ENCODE measurements around the gene PAN2.
A peak's percentile ranks its signal among the peaks of the same experiment; 100 is the strongest.
"Not testable (repeated sequence)": the region's sequence is repeated elsewhere in the genome, so short reads cannot be mapped to it uniquely, and the experiment has no call there.

The PAN2 gene

DNA sequence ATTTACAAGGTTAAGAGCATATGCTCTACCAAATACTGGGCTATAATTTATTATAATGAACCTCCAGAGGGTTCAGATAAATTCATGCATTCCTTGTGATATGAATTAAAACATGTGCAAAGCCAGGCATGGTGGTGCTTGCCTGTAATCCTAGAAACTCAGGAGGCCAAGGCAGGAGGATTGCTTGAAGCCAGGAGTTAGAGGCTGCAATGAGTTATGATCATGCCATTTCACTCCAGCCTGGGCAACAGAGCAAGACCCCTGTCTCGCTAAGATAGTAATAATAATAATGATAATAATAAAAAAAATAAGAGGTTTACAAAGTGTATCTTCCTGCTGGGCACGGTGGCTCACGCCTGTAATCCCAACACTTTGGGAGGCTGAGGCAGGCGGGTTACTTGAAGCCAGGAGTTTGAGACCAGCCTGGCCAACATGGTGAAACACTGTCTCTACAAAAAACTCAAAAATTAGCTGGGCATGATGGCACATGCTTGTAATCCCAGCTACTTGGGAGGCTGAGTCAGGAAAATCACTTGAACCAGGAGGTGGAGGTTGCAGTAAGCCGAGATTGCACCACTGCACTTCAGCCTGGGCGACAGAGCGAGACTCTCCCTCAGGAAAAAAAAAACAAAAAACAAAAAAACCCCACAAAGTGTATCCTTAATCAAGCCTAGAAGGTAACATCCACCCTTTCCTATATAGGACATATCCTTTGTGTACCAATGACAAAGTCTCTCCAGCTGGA lies 26.4 kb downstream of the PAN2 start:
- DNase-seq (ENCODE audit: low spot score) = no peak

DNA sequence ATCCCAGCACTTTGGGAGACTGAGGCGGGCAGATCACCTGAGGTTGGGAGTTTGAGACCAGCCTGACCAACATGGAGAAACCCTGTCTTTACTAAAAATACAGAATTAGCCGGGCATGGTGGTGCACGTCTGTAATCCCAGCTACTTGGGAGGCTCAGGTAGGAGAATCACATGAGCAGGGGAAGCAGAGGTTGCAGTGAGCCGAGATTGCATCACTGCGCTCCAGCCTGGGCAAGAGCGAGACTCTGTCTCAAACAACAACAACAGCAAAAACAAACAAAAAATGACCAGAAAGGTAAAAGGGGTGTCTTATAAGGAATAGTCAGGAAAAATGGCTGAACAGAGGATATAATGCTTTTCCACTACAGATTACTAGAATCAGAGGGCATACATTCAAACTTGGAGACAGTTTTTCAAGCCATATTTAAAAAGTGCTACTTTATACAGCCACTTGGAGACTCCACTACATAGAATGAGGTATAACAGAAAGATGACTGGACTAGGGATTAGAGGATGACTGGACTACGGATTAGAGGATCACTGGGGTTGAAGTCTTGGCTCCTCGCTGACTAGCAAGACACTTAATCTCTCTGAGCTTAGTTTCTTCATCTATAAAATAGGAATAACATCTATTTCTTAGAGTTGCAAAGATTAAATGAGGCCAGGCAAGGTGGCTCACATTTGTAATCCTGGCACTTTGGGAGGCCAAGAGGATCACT lies 28.8 kb downstream of the PAN2 start:
- no peak for DNase-seq (ENCODE audit: low spot score)

GRCh38 chr12:56304276-56304675 lies 29.5 kb downstream of the PAN2 start:
- no peak for DNase-seq (ENCODE audit: low spot score)

GRCh38 chr12:56300644-56301464 lies 32.9 kb downstream of the PAN2 start:
- DNase-seq (ENCODE audit: low spot score) = no peak

- DNase-seq (ENCODE audit: low spot score) = peak; percentile 97
Measured at GRCh38 chr12:56299853-56300643, 33.8 kb downstream of the PAN2 start, which contains the start of gene CS. Gene CS (minus strand): TSS chr12:56300330. CDS start chr12:56300201, 129 bp downstream.

DNA sequence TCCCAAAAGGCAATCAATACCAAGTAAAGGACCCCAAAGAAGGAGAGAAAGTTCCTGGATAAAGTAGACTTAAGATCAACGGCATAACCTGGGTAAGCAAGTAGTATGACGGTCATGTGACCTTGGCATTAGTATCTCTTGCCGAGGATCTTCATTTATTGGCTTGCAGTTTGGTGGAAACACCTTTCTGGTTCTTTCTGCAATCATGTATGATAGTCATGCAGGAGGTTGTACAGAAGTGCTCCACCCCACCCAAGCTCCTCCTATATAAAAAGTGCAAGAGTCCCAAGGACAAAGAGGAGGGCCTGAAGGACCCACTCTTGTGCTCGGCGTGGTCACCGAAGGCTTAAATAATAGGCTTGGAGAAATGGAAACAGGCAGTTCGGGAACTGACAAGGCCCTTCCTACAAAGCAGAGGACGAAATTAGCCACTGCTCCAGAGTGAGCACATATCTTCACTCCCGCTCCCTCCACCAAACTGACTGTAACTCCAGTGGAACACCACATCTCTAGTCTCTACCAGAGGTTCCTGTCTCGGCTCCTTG lies 34.4 kb downstream of the PAN2 start:
- DNase-seq (ENCODE audit: low spot score) = no peak

DNA sequence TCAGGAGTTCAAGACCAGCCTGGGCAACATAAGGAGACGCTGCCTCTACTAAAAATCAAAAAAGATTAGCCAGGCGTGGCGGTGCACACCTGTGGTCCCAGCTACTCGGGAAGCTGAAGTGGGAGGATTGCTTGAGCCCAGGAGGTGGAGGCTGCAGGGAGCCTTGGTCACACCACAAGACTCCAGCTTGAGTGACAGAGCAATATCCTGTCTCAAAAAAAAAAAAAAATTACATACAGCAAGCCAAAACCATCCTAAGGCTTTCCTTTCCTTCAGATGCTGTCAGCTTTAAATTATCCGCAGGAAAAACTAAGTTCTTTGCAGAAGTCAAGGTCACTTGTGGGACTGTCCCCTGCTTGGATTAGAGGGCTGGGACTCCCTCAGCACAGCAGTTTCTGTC lies 35.0 kb downstream of the PAN2 start:
- DNase-seq (ENCODE audit: low spot score) = no peak

- DNase-seq (ENCODE audit: low spot score) = no peak
Measured at GRCh38 chr12:56297400-56297799, 36.4 kb downstream of the PAN2 start.

DNA sequence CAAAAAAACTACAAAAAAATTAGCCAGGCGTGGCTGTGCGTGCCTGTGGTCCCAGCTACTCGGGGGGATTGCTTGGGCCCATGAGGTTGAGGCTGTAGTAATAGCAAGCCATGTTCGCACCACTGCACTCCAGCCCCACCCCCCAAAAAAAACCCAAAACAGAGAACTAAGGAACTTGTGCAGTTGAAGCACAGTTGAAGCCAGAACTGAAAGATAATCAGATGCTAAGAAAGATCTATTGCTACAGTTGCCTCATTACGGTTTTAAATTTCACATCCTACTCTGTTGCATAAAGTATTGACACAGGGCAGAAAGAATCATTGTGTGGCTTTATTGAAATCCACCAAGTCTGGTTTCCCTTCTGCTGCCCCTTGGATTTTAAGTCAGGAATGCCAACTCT lies 37.5 kb downstream of the PAN2 start:
- DNase-seq (ENCODE audit: low spot score) = no peak

- no peak for DNase-seq (ENCODE audit: low spot score)
Measured at GRCh38 chr12:56293795-56294194, 40.0 kb downstream of the PAN2 start.

DNA sequence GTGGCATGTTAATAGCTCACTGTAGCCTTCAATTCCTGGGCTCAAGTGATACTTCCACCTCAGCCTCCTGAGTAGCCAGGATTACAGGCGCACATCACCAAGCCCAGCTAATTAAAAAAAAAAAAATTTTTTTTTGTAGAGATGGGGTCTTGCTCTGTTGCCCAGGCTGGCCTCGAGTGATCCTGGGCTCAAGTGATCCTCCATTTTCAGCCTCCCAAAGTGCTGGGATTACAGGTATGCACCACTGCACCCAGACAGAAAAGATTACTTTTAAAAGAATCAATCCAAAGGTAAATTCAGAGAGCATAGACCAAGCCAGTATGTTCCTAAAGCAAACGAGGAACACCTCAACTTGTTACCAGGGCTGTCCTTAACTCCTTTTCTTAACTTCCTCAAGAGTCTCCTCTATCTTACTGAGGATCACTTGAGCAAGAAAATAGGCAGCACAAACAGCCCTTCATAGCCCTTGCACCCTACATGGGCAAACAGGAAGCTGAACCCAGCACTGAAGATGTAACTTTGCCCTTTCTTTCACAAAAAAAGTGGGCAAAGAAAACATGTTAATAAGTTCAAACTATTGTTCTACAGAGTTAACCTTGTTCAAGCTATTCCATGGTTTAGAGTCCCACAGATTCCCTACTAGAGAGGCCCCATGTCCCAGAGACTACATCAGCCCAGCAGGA lies 45.0 kb downstream of the PAN2 start:
- no peak for DNase-seq (ENCODE audit: low spot score)

GRCh38 chr12:56286044-56286830 lies 47.6 kb downstream of the PAN2 start:
- DNase-seq (ENCODE audit: low spot score) = no peak

GRCh38 chr12:56284263-56284662 lies 49.5 kb downstream of the PAN2 start:
- DNase-seq (ENCODE audit: low spot score) = not testable (repeated sequence)

GRCh38 chr12:56282579-56282978 lies 51.2 kb downstream of the PAN2 start:
- DNase-seq (ENCODE audit: low spot score) = no peak

DNA sequence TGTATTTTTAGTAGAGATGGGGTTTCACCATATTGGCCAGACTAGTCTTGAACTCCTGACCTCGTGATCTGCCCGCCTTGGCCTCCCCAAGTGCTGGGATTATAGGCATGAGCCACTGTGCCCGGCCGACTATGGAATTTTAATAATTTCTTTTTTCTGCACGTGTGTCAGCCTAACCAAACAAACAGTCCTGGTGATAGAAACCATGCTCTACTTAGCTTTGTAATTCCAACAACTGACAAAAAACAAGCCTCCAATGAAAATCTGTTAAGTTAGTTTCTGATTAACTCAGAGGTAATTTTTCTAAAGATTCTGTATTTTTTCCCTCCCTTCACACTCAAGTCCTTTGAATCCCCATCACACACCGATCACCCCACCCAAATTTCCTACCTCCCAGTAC lies 51.8 kb downstream of the PAN2 start:
- no peak for DNase-seq (ENCODE audit: low spot score)

GRCh38 chr12:56280849-56281248 lies 53.0 kb downstream of the PAN2 start:
- DNase-seq (ENCODE audit: low spot score) = no peak

GRCh38 chr12:56278905-56279304 lies 54.9 kb downstream of the PAN2 start:
- DNase-seq (ENCODE audit: low spot score) = no peak

GRCh38 chr12:56274299-56274698 lies 59.5 kb downstream of the PAN2 start:
- no peak for DNase-seq (ENCODE audit: low spot score)

GRCh38 chr12:56272468-56272867 lies 61.3 kb downstream of the PAN2 start:
- not testable (repeated sequence) for DNase-seq (ENCODE audit: low spot score)

DNA sequence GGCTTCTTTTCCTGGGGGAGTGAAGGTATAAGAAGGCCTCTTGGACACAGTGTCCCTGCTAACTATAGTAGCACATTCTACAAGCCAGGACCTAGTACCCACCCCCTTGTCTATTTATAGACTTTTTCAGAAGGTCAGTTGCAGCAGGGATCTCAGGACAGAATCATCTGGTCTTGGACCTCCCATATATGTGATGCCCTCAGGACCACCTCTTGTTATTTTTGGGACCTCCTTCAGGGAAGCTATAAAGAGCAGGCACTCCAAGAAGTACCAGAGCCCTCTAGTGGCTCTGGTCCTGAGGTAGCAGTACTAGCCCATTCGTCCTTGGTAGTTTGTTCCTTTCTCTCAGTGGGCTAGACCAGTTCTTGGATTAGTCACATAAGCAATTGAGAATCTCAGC lies 62.8 kb downstream of the PAN2 start:
- peak; percentile 26 for DNase-seq (ENCODE audit: low spot score)
